NCI-H446 (cell line): Measurements from ENCODE around the gene KLF13.
A peak's percentile ranks its signal among the peaks of the same experiment; 100 is the strongest.

ENCODE experiments used
- DNase-seq, 2 experiments: peaks; one replicate each; lab custom pipeline; 2025; lab: John Stamatoyannopoulos, UW

The KLF13 gene

GRCh38 chr15:31300208-31300661 is 26.4 kb upstream of the KLF13 start:
- DNase-seq, result peak in 1 of 2 experiments; percentile 32

- peak in 1 of 2 experiments; percentile 53 for DNase-seq
Observed at GRCh38 chr15:31300981-31301672, 25.5 kb upstream of the KLF13 start.

GRCh38 chr15:31301673-31301990 is 25.0 kb upstream of the KLF13 start:
- no peak for DNase-seq

- no peak for DNase-seq
Observed at GRCh38 chr15:31302029-31302657, 24.5 kb upstream of the KLF13 start.

GRCh38 chr15:31302778-31303725 is 23.6 kb upstream of the KLF13 start:
- no peak for DNase-seq

- DNase-seq, result no peak
Observed at GRCh38 chr15:31303726-31304648, 22.6 kb upstream of the KLF13 start.

GRCh38 chr15:31304751-31305365 is 21.8 kb upstream of the KLF13 start:
- DNase-seq, result peak in 1 of 2 experiments; percentile 9

GRCh38 chr15:31305375-31305774 is 21.3 kb upstream of the KLF13 start:
- no peak for DNase-seq

- DNase-seq, result no peak
Observed at GRCh38 chr15:31305796-31306425, 20.7 kb upstream of the KLF13 start.

GRCh38 chr15:31306426-31307269 is 20.0 kb upstream of the KLF13 start:
- DNase-seq, result no peak

- no peak for DNase-seq
Observed at GRCh38 chr15:31307270-31308184, 19.1 kb upstream of the KLF13 start.

- DNase-seq, result no peak
Observed at GRCh38 chr15:31308185-31308639, 18.4 kb upstream of the KLF13 start.

- no peak for DNase-seq
Observed at GRCh38 chr15:31309893-31310606, 16.6 kb upstream of the KLF13 start.

GRCh38 chr15:31311735-31312619 is 14.7 kb upstream of the KLF13 start:
- DNase-seq, result no peak

GRCh38 chr15:31313223-31313622 is 13.4 kb upstream of the KLF13 start:
- DNase-seq, result no peak

- DNase-seq, result no peak
Observed at GRCh38 chr15:31314380-31314779, 12.3 kb upstream of the KLF13 start.
